ENCODE data around the gene COX8C. TPM values are rescaled to one million over a fixed set of nuclear protein-coding genes. Genes with fewer than 3 reads are reported as not detected.
A peak's percentile ranks its signal among the peaks of the same experiment; 100 is the strongest.

COX8C gene
- polyA plus RNA-seq, 3 donors = not detected

DNA sequence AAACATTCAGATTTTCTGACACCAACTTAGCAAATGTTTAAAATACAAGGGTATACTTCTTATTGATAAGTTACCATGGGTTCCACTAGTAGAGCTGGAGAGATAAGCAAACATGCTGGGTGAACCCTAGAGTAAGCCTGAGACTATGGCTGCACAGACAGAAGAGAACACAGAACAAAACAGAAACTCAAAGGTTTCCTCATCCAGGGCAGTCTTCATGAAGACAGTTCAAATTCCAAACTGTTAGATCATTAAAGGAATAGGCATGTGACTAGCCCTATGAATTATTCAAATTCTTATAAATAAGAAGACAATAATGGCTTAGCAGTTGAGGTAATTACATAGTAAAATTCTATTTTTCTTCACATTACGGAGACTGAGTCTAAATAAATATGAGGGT lies 42.2 kb upstream of the COX8C start:
- H3K9ac ChIP-seq (ENCODE audit: insufficient read depth, low read length, poor library complexity, severe bottlenecking) = no peak overlapping the region
- H2AFZ ChIP-seq (ENCODE audit: insufficient read depth, low read depth, low read length, poor library complexity, severe bottlenecking) = no peak overlapping the region
- peaks cover 0 to 6% of the 10 kb centered on the region in 2 donors for H3K36me3 Mint-ChIP-seq
- no peaks in the 10 kb centered on the region for H3K27me3 Mint-ChIP-seq (ENCODE audit: low read depth in 3 of 3)
- H3K4me1 ChIP-seq (ENCODE audit: control insufficient read depth in 1 of 2, insufficient read depth in 2 of 2, low read length in 2 of 2) = peaks cover 22 to 26% of the 10 kb centered on the region in 2 donors
- H3K4me3 ChIP-seq (replicated peaks in 1 of 3; ENCODE audit: low read depth in 2 of 3, low read length in 3 of 3) = no peak overlapping the region
- peaks cover 86% of the 10 kb centered on the region for H3K79me2 ChIP-seq (ENCODE audit: insufficient read depth, low read length)
- peaks cover 99% of the 10 kb centered on the region for H4K20me1 ChIP-seq (ENCODE audit: insufficient read depth, low read length)
- peaks cover 58% of the 10 kb centered on the region for H3K4me1 Mint-ChIP-seq
- no peaks in the 10 kb centered on the region for H3K36me3 ChIP-seq (replicated peaks in 1 of 2; ENCODE audit: control insufficient read depth in 1 of 2, insufficient read depth in 2 of 2, low read length in 2 of 2)
- TF ChIP-seq, protein P1, sequence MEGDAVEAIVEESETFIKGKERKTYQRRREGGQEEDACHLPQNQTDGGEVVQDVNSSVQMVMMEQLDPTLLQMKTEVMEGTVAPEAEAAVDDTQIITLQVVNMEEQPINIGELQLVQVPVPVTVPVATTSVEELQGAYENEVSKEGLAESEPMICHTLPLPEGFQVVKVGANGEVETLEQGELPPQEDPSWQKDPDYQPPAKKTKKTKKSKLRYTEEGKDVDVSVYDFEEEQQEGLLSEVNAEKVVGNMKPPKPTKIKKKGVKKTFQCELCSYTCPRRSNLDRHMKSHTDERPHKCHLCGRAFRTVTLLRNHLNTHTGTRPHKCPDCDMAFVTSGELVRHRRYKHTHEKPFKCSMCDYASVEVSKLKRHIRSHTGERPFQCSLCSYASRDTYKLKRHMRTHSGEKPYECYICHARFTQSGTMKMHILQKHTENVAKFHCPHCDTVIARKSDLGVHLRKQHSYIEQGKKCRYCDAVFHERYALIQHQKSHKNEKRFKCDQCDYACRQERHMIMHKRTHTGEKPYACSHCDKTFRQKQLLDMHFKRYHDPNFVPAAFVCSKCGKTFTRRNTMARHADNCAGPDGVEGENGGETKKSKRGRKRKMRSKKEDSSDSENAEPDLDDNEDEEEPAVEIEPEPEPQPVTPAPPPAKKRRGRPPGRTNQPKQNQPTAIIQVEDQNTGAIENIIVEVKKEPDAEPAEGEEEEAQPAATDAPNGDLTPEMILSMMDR (IDR thresholded peaks at IDR 0.05) = no peak
- no peak overlapping the region for H3K4me2 ChIP-seq (replicated peaks; ENCODE audit: extremely low read depth, low read length, poor library complexity, severe bottlenecking)
- no peaks in the 10 kb centered on the region for H3K27me3 ChIP-seq (ENCODE audit: control insufficient read depth in 2 of 2, insufficient read depth in 2 of 2, low read length in 2 of 2)
- peak overlapping the region in 2 of 7 donors; percentile 15 to 46 for H3K27ac Mint-ChIP-seq
- H3K9me3 Mint-ChIP-seq = no peaks in the 10 kb centered on the region
- no peaks in the 10 kb centered on the region for H3K9me3 ChIP-seq (replicated peaks in 1 of 2; ENCODE audit: control insufficient read depth in 1 of 2, insufficient read depth in 1 of 2, low read length in 2 of 2)
- DNase-seq = no peak
- H3K4me3 Mint-ChIP-seq = no peak overlapping the region
- no CpG with 5 or more reads among the region's 1 CpG for WGBS (ENCODE audit: insufficient coverage)
- H3K27ac ChIP-seq (ENCODE audit: low read depth in 1 of 2, low read length in 2 of 2) = no peak overlapping the region
- intact Hi-C loops (cut with micrococcal nuclease) = no loop called here

DNA sequence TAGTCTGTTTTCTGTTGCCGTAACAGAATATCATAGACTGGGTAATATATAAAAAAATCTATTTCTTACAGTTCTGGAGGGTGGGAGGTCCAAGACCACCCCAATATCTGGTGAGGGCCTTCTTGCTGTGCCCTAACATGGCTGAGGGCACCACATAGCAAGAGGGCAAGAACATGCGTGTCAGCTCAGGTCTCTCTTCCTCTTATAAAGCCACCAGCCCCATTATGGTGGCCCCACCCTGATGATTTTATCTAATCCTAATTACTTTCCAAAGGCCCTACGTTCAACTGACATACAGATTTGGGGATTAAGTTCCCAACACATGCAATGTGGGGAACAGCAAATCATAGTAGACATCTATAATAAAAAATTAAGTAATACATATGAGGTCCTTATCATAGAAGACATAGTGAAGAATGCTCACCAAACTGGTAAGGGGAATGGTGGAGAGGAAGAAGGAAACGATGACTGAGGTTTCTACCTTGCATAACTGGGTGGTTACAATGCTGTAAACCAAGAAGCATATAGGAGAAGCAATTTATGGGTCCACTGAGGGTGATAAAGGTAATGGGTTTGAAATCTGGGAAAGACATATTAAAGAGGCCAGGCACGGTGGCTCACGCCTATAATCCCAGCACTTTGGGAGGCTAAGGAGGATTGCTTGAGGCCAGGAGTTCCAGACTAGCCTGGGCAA lies 41.1 kb upstream of the COX8C start:
- Histone ChIP-seq H3K4me2 (replicated peaks; ENCODE audit: extremely low read depth, low read length, poor library complexity, severe bottlenecking) (no peak overlapping the region), H3K9me3 (replicated peaks in 1 of 2; ENCODE audit: control insufficient read depth in 1 of 2, insufficient read depth in 1 of 2, low read length in 2 of 2) (no peaks in the 10 kb centered on the region), H3K4me3 (replicated peaks in 1 of 3; ENCODE audit: low read depth in 2 of 3, low read length in 3 of 3) (no peak overlapping the region), H3K27ac (ENCODE audit: low read depth in 1 of 2, low read length in 2 of 2) (peak overlapping the region; percentile 40 to 46), H3K36me3 (replicated peaks in 1 of 2; ENCODE audit: control insufficient read depth in 1 of 2, insufficient read depth in 2 of 2, low read length in 2 of 2) (no peaks in the 10 kb centered on the region), H3K79me2 (ENCODE audit: insufficient read depth, low read length) (peaks cover 96% of the 10 kb centered on the region), H2AFZ (ENCODE audit: insufficient read depth, low read depth, low read length, poor library complexity, severe bottlenecking) (no peak overlapping the region), H4K20me1 (ENCODE audit: insufficient read depth, low read length) (peaks cover 99% of the 10 kb centered on the region), H3K9ac (ENCODE audit: insufficient read depth, low read length, poor library complexity, severe bottlenecking) (no peak overlapping the region), H3K4me1 (ENCODE audit: control insufficient read depth in 1 of 2, insufficient read depth in 2 of 2, low read length in 2 of 2) (peaks cover 14 to 16% of the 10 kb centered on the region in 2 donors), H3K27me3 (ENCODE audit: control insufficient read depth in 2 of 2, insufficient read depth in 2 of 2, low read length in 2 of 2) (no peaks in the 10 kb centered on the region)
- peak; percentile 23 to 63 (median 36) for DNase-seq
- H3K27me3 Mint-ChIP-seq (ENCODE audit: low read depth in 3 of 3) = no peaks in the 10 kb centered on the region
- peak overlapping the region; percentile 20 to 83 (median 58) for H3K27ac Mint-ChIP-seq
- peaks cover 51% of the 10 kb centered on the region for H3K4me1 Mint-ChIP-seq
- 0% methylated on average over 1 of the region's 6 CpGs for WGBS (ENCODE audit: insufficient coverage)
- peaks cover 0 to 13% of the 10 kb centered on the region in 2 donors for H3K36me3 Mint-ChIP-seq
- TF ChIP-seq, protein P1 (IDR thresholded peaks at IDR 0.05) = no peak
- intact Hi-C loops (cut with micrococcal nuclease) = no loop called here
- no peak overlapping the region for H3K4me3 Mint-ChIP-seq
- no peaks in the 10 kb centered on the region for H3K9me3 Mint-ChIP-seq
